AG04450 (cell line): ENCODE data around the gene MTTP. TPM values are rescaled to one million over a fixed set of nuclear protein-coding genes. Genes with fewer than 3 reads are reported as not detected.

Experiments
- CTCF ChIA-PET: fragments of 300-600, 350-600 bp; formaldehyde crosslinking; extraction: SDS; loops from one replicate; lab custom pipeline; 2022; ENCODE audit warnings: antibody characterized with exemption, inconsistent platforms; lab: Charles Lee
- POLR2A ChIA-PET: fragments of 350-600 bp; formaldehyde crosslinking; extraction: SDS; loops from one replicate; lab custom pipeline; 2021; ENCODE audit warnings: antibody characterized with exemption, inconsistent platforms; lab: Yijun Ruan, JAX
- DNase-seq: peaks from one replicate; pipeline ENCODE4 v3.0.0-alpha.2; 2011; ENCODE audit warnings: low read depth, low spot score
- H3K27ac ChIP-seq: one replicate; pipeline ENCODE4 v1.5.1; 2012; ENCODE audit warnings: low read depth, low read length, control low read depth
- H3K27me3 ChIP-seq: one replicate; pipeline ENCODE4 v1.6.0; 2012; ENCODE audit warnings: low read length; ENCODE audit not compliant: control insufficient read depth, insufficient read depth
- H3K4me3 ChIP-seq: 2 replicates; pipeline ENCODE4 v1.5.1; 2011; ENCODE audit warnings: mild to moderate bottlenecking, low read depth, low read length, control low read depth
- H3K9me3 ChIP-seq: 2 replicates; pipeline ENCODE4 v1.5.1; 2012; ENCODE audit warnings: low read length; ENCODE audit not compliant: control insufficient read depth, insufficient read depth
- CTCF ChIP-seq: IDR thresholded peaks from 2 replicates; pipeline ENCODE4 v1.5.1; 2011; ENCODE audit warnings: low read depth, low read length, control low read depth, inconsistent platforms
- polyA plus RNA-seq: library from polyadenylated mRNA; depleted of rRNA; stranded (reverse); fragments of >200 nt; gene quantifications from 2 replicates; pipeline ENCODE4 v1.2.3, GENCODE V29; 2011; rRNA removed

The MTTP gene
- polyA plus RNA-seq, 1 experiment, result 0.02 TPM

DNA sequence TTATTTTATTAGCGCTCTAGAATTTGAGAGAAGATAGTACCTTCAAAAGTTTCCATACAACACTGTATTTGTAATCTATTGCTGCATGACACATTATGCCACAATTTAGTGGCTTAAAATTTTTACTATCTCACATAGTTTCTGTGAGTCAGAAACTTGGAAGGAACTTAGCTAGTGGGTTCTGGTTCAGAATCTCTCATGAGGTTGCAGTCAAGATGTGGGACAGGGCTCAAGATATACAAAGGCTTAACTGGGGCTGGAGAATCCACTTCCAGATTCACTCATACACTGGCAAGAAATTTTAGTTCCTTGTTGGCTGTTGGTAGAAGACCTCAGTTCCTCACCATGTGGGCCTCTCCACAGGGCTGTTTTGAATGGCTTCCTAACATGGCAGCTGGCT is 94.5 kb downstream of the MTTP start:
- no peak for DNase-seq
- Histone ChIP-seq H3K27ac (no peak overlapping the region), H3K9me3 (no peaks in the 10 kb centered on the region), H3K4me3 (no peak overlapping the region), H3K27me3 (no peaks in the 10 kb centered on the region)
- ChIA-PET POLR2A (no interaction called here), CTCF (no interaction called here)
- TF ChIP-seq CTCF, result no peak

DNA sequence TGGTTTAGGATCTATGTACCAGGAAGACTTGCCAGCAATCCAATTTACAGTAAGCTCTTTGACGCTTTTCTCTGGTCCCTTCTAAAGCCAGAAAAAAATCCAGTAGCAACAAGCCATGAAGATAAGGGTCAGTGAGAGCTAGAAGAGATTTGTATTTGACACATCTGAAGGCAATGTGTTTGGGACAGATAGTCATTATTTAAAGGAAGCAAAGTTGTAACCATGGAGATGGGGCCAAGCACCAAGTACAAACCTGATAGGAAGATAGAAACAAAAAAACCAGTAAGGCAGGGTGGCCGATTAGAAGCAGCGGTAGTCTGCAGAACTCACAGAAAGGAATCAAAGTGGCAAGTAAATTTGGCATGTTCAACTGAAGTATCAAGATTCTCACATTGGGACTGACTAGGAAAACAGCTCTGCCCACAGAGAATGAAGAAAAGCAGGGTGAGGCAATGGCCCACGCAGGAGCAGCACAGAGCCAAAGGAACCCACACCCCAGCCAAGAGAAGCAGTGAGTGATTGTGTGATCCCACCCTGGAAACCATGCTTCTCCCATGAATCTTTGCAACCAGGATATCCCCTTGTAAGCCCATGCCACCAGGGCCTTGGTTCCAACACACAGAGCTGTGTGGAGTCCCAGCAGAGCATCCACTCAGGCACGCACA is 95.9 kb downstream of the MTTP start:
- no peak overlapping the region for H3K27ac ChIP-seq
- ChIA-PET POLR2A (no interaction called here), CTCF (no interaction called here)
- no peak for TF ChIP-seq CTCF
- DNase-seq, result no peak
- H3K27me3 ChIP-seq, result no peaks in the 10 kb centered on the region
- H3K4me3 ChIP-seq, result no peak overlapping the region
- H3K9me3 ChIP-seq, result no peaks in the 10 kb centered on the region

Other genes with a start within 250 kb of the MTTP start
- gene ADH1C, start 222.1 kb upstream of the MTTP start, polyA plus RNA-seq, result 0.77 and 0.88 TPM in 2 replicates
- gene ADH7, start 139.5 kb upstream of the MTTP start, polyA plus RNA-seq, result not detected in 2 replicates
- gene C4orf17, start 63.8 kb upstream of the MTTP start, polyA plus RNA-seq, result not detected in 2 replicates
- 3.3 and 6.2 TPM in 2 replicates for gene TRMT10A, start 10.8 kb upstream of the MTTP start, polyA plus RNA-seq
- gene C4orf54, start 83.0 kb downstream of the MTTP start, polyA plus RNA-seq, result not detected in 2 replicates
- gene DAPP1, start 242.0 kb downstream of the MTTP start, polyA plus RNA-seq, result not detected in 2 replicates